Measurements from ENCODE around the gene TMEM185B.
A peak's percentile ranks its signal among the peaks of the same experiment; 100 is the strongest.
"Not testable (repeated sequence)": the region's sequence is repeated elsewhere in the genome, so short reads cannot be mapped to it uniquely, and the experiment has no call there.

The TMEM185B gene

DNA sequence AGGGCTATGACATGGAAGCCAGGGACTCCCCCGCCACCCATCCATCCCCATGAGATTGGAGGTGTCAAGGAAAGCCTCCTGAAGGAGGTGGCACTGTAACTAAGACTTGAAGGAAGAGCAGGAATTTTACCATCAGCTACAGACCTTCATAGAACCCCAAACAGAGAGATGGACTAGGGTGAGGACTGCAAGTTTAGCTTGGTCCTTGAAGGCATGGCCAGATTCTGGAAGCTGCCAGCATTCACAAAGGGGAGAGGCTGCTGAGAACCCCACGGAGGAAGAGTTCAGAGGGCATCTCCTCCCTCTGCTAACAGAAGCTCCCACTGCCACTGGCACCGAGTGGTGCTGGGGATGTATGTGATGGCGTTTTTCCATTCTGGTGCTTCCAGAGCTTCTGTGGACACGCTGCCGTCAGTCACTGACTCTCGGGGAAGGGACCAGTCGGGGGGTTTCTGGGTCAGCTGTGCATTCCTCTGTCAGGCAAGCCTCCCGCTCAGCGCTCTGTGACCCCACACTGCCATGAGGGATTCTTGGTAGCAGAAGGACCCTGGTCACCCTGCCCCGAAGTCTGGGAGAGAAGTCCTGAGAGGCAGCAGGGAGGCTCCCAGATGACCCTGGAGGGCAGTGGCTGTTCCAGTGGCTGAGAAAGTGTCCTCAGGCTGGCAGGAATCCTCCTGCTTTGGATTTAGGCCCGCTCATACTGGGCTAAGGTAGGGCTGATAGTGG lies 18.1 kb downstream of the TMEM185B start:
- no peak for DNase-seq

DNA sequence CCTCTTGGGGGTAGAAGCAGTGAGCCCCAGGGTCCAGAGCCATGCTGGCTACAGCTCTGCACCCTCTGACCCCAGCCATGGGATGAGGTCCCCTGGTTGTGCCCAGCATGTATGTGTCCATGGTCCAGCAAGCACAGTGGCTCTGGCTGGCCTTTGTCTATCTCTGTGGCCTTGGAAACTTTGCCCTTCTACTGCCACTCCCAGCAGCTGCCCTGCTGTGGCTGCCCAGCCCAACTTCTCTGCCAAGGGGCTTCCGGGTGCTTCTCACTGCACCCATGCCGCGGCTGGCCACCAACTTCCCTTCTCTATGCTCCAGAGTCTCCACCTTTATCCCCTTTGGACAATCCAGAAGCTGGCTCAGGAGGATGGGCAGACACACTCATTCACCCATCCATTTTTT lies 18.8 kb downstream of the TMEM185B start:
- no peak for DNase-seq

GRCh38 chr2:120204022-120204405 lies 19.2 kb downstream of the TMEM185B start:
- no peak for DNase-seq

DNA sequence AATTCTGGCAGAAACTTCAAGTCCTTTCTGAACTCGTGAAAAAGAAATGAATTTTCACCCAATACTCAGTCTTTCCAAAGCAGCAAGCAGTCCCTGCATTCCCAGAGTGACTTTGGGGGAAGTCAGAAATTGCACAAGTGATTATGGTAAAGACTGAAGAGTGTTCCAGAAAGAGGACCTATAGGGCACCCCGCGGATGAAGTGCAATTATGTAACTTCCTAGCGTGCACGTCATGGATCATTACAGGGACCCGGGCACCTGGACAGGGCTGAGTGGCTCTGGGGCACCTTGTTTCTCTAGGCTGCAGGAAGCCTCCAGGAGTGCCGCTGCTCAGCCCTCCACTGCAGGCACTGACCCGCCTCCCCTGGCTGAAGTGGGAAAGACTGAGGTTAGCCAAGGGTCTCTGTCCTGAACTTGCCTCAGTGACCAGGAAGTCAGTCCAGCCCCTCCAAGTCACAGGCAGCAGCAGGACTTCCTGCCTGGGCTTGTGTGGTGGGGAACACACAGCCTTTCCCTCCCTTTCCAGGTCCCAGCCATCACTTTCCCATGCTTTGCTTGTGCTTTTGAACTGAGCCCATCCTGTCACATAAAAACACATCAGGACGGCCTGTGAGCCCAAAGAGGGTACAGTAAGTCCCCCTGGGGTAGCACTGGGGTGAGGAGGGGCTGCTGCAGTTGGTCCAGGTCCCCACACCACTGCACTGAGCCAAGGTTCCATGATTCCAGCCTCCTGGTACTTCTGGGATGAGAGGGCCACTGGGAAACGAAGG lies 19.8 kb downstream of the TMEM185B start:
- DNase-seq: no peak

- DNase-seq: not testable (repeated sequence)
Observed at GRCh38 chr2:120199817-120200459, 23.3 kb downstream of the TMEM185B start.

- no peak for DNase-seq
Observed at GRCh38 chr2:120195553-120195952, 27.6 kb downstream of the TMEM185B start.

GRCh38 chr2:120192280-120192679 lies 30.9 kb downstream of the TMEM185B start:
- DNase-seq: no peak

GRCh38 chr2:120189189-120189588 lies 34.0 kb downstream of the TMEM185B start:
- DNase-seq: no peak

GRCh38 chr2:120182019-120182560 lies 41.1 kb downstream of the TMEM185B start:
- DNase-seq: no peak

- no peak for DNase-seq
Observed at GRCh38 chr2:120180066-120180465, 43.1 kb downstream of the TMEM185B start.

DNA sequence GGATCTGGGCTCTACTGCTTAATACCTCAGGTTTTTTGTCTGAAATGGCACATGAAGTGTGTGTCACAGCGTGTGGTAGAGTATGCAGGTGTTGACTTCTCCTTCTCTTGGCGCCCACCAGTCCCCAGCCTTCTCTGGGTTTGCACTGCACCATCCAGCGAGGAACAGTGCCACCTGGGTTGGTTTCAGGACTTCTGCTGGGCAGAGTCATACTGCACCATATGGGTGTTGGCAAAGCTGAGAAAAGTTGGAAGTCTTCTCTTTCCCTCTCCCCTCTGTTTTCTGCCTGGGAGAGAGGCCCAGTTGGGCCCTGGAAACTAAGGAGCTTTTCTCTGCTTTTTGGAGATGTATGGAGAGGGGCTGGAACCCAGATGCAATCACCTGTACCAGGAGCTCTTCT lies 43.8 kb downstream of the TMEM185B start:
- DNase-seq: no peak

DNA sequence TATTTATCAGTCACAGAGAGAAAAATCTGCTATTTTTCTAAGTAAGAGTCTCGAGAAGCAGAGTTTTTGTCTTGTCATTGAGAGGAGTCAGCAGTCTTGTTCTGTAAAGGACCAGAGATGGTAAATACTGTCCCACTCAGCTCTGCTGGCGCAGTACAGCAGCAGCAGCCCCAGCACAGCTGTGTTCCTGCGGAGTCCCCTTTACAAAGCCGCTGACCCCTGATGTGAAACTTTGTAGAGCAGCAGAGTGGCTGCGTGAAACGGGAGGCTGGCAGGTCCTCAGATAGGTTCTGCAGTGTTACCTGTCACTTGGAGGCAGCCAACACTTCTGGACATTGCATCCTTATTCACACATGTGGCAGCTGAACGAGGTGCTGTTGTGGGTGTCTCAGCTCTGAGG lies 45.2 kb downstream of the TMEM185B start:
- no peak for DNase-seq

DNA sequence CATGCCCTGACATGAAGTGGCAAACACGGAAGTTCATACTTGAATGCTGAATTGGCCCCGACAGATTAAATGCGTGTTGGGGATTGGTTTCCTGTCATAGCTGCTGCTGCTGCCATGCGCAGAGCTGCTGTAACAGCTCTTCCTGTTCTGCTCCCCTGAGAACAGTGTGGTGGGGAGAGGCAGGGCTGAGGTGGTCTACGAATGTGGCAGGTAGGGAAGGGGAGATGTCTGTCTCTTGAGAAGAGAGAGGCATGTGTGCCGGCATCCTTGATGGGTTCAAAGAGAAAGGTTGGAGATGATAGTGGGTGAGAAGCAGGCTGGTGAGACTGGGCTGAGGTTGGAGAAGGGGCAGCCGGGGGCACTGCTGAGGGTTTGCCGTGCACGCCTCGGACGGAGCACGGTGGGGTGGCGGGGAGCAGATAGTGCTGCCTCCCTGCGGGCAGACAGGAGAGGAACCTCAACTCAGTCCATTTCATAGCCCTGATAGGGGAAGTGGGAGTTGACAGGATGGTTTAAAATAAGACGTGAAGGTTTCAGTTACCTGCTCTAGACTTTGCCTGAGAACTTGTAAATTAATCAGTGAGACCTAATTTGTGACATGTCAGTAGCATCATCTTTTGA lies 46.1 kb downstream of the TMEM185B start:
- no peak for DNase-seq

DNA sequence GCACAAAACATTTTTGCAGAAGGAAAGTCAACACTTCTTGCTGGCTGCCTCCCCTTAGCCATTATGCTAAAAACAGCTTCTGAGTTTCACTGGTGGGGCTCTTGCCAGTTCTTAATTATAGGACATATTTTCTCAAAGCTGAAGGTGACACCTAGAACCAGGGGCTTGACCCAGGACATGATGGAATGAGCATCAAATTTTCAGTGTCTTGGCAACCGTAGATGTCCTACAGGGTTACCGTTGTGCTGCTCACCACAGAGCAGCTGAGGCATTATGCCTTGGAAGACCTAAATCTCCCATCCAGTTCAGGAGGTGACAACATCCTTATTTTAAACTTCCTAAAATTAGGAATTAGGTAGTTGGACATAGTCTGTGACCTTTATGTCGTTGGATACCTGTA lies 46.7 kb downstream of the TMEM185B start:
- DNase-seq: no peak

DNA sequence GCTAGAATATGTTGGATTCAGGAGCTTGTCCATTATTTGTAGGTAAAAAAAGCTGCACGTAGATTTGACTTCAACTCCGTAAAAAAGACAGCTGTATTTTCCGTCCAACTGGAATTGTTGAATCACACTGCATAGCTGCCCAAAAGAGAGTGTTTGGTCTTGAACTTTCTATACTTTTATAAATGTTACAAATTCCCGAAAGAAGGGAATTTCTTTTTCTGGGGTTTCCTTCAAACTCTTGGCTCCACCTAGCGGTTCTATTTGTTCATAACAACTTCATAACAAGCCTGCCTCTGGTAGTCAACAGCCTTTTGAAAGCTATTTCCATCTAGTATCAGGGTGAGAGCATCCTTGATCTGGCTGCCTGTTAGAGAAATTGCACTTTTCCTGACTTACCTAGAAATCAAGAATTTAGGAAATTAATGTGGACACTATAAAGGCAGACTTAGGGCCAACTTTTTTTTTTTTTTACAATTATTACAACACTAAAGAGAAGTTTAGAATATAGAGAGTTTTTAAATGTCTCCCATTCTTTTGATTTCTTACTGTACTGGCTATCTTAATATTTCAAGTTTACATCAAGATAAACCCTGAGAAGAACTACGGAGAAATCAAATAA lies 48.1 kb downstream of the TMEM185B start:
- peak; percentile 28 for DNase-seq
